Keratinocyte (primary cell): ENCODE results near the gene RPL37A. TPM values are rescaled to one million over a fixed set of nuclear protein-coding genes. Genes with fewer than 3 reads are reported as not detected.

Source experiments
- DNase-seq: peaks from one replicate; pipeline ENCODE4 v3.0.0-alpha.2; 2011; ENCODE audit warnings: low read depth, missing footprints, low spot score
- FAIRE-seq: peaks from 2 replicates; lab custom pipeline; 2011; peaks lifted over from hg19 to GRCh38; lab: Jason Lieb, UNC
- H2AFZ ChIP-seq: 2 replicates; pipeline ENCODE4 v1.6.0; 2012; ENCODE audit warnings: low read length, control low read depth, inconsistent platforms; ENCODE audit not compliant: control insufficient read depth
- H3K27ac ChIP-seq: 2 replicates; pipeline ENCODE4 v1.5.1; 2011; ENCODE audit warnings: low read length; ENCODE audit not compliant: control insufficient read depth, insufficient read depth
- H3K27me3 ChIP-seq: 3 replicates; pipeline ENCODE4 v1.6.0; 2011; ENCODE audit warnings: low read length; ENCODE audit not compliant: control insufficient read depth, insufficient read depth; ENCODE audit errors: extremely low read depth
- H3K36me3 ChIP-seq, 2 experiments: 2 replicates in 1 of 2; 3 replicates in 1 of 2; pipeline ENCODE4 v1.5.1; 2011; ENCODE audit warnings: low read length in 2 of 2, mild to moderate bottlenecking in 1 of 2; ENCODE audit not compliant: control insufficient read depth in 2 of 2, insufficient read depth in 2 of 2; ENCODE audit errors: extremely low read depth in 1 of 2
- H3K4me1 ChIP-seq: 3 replicates; pipeline ENCODE4 v1.5.1; 2011; ENCODE audit warnings: low read length; ENCODE audit not compliant: control insufficient read depth, insufficient read depth; ENCODE audit errors: extremely low read depth
- H3K4me2 ChIP-seq: 3 replicates; pipeline ENCODE4 v1.6.0; 2011; ENCODE audit warnings: low read depth, low read length; ENCODE audit not compliant: control insufficient read depth, insufficient read depth; ENCODE audit errors: extremely low read depth
- H3K4me3 ChIP-seq, 3 experiments: fragments of 200-600 bp in 1 of 3; sonication (generic) in 1 of 3; 2 replicates in 2 of 3; 3 replicates in 1 of 3; pipeline ENCODE4 v1.5.1; 2011 to 2016; ENCODE audit warnings: low read length in 3 of 3, mild to moderate bottlenecking in 3 of 3, control low read depth in 2 of 3, inconsistent platforms in 1 of 3, low read depth in 1 of 3, mixed read lengths in 1 of 3, mixed run types in 1 of 3, moderate library complexity in 1 of 3; ENCODE audit not compliant: control insufficient read depth in 2 of 3, insufficient read depth in 2 of 3; ENCODE audit errors: extremely low read depth in 1 of 3
- H3K79me2 ChIP-seq: 2 replicates; pipeline ENCODE4 v1.6.0; 2012; ENCODE audit warnings: low read length; ENCODE audit not compliant: control insufficient read depth, insufficient read depth
- H3K9ac ChIP-seq: 3 replicates; pipeline ENCODE4 v1.6.0; 2011; ENCODE audit warnings: low read length; ENCODE audit not compliant: control insufficient read depth, insufficient read depth; ENCODE audit errors: extremely low read depth
- H3K9me1 ChIP-seq: 3 replicates; pipeline ENCODE4 v1.6.0; 2011; ENCODE audit warnings: low read length; ENCODE audit not compliant: control insufficient read depth, insufficient read depth; ENCODE audit errors: extremely low read depth
- H3K9me3 ChIP-seq: 2 replicates; pipeline ENCODE4 v1.5.1; 2012; ENCODE audit warnings: low read depth, low read length; ENCODE audit not compliant: control insufficient read depth
- H4K20me1 ChIP-seq: 3 replicates; pipeline ENCODE4 v1.6.0; 2011; ENCODE audit warnings: low read length; ENCODE audit not compliant: control insufficient read depth, insufficient read depth; ENCODE audit errors: extremely low read depth
- EZH2 ChIP-seq: IDR thresholded peaks from one replicate; pipeline ENCODE4 v1.6.1; 2012; ENCODE audit warnings: inconsistent platforms, mild to moderate bottlenecking, low read length, moderate library complexity
- dilution Hi-C: fragments of 300-500 bp; cut with MboI; formaldehyde crosslinking; loops from one replicate; pipeline ENCODE4 v1.7.0; 2020; ENCODE audit warnings: low sequenced_read_pairs; ENCODE audit not compliant: extremely low pct_ligation_motif_present
- polyA plus RNA-seq, 5 experiments: library from polyadenylated mRNA; depleted of rRNA in 3 of 5; stranded (reverse) in 3 of 5; stranded (forward) in 1 of 5; unstranded in 1 of 5; fragments of >200 nt; gene quantifications; 1 replicate in 1 of 5; 2 replicates in 3 of 5; 3 replicates in 1 of 5; pipeline versions ENCODE4 v1.2.1 to v1.2.3, GENCODE V29; 2011 to 2012; ENCODE audit warnings: missing spikeins in 2 of 5, low read depth in 1 of 5, low replicate concordance in 1 of 5
- TF ChIP-seq, protein P1 (sequence below), 3 experiments: IDR thresholded peaks in 1 of 3; conservative IDR thresholded peaks in 1 of 3; optimal IDR thresholded peaks in 1 of 3; 2 replicates in 2 of 3; 3 replicates in 1 of 3; pipeline versions ENCODE3 to v1.5.1; 2011; ENCODE audit warnings: low read length in 3 of 3, mild to moderate bottlenecking in 3 of 3, moderate library complexity in 2 of 3, control low read depth in 1 of 3, inconsistent platforms in 1 of 3; ENCODE audit not compliant: insufficient read depth in 2 of 3; ENCODE audit errors: extremely low read depth in 1 of 3

RPL37A gene
- polyA plus RNA-seq, 1 donor (not counting 4 experiments of a cell fraction or from before 2014, with no cell fraction given) = 4,257 TPM

DNA sequence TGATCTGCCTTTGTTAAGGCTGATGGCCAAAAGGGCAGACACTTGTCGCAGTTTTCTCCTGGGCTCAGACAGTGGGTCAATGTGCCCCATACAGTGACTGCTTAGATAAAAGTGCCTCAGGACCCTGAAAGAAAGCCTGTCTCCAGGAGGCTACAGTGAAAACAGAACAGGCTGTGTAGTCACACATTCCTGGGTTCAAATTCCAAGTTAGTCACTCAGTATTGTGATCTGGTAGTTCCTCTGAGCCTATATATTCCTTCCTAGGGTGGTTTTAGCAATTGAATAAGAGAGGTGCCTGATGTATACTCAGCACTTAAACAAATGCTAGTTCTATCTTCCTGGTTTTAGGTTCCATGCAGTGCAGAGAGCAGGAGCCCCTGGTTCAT, 54.4 kb downstream of the RPL37A start:
- no peaks in the 10 kb centered on the region for H4K20me1 ChIP-seq
- H3K4me1 ChIP-seq = peaks cover 43% of the 10 kb centered on the region
- no peaks in the 10 kb centered on the region for H3K79me2 ChIP-seq
- no peak for TF ChIP-seq EZH2
- TF ChIP-seq, protein P1, sequence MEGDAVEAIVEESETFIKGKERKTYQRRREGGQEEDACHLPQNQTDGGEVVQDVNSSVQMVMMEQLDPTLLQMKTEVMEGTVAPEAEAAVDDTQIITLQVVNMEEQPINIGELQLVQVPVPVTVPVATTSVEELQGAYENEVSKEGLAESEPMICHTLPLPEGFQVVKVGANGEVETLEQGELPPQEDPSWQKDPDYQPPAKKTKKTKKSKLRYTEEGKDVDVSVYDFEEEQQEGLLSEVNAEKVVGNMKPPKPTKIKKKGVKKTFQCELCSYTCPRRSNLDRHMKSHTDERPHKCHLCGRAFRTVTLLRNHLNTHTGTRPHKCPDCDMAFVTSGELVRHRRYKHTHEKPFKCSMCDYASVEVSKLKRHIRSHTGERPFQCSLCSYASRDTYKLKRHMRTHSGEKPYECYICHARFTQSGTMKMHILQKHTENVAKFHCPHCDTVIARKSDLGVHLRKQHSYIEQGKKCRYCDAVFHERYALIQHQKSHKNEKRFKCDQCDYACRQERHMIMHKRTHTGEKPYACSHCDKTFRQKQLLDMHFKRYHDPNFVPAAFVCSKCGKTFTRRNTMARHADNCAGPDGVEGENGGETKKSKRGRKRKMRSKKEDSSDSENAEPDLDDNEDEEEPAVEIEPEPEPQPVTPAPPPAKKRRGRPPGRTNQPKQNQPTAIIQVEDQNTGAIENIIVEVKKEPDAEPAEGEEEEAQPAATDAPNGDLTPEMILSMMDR (optimal IDR thresholded peaks at IDR 0.05 in 1 of 3, IDR thresholded peaks at IDR 0.05 in 1 of 3, conservative IDR thresholded peaks at IDR 0.05 in 1 of 3; ENCODE audit: extremely low read depth in 1 of 3, insufficient read depth in 2 of 3, low read length in 3 of 3) = no peak
- no peak overlapping the region for H3K4me3 ChIP-seq
- H2AFZ ChIP-seq = no peak overlapping the region
- H3K27ac ChIP-seq = peak overlapping the region; percentile 42
- no peaks in the 10 kb centered on the region for H3K9me3 ChIP-seq
- dilution Hi-C loops = no loop called here
- DNase-seq (no peak), FAIRE-seq (peak; percentile 67)
- no peak overlapping the region for H3K4me2 ChIP-seq
- no peaks in the 10 kb centered on the region for H3K9me1 ChIP-seq
- H3K27me3 ChIP-seq = no peaks in the 10 kb centered on the region
- H3K36me3 ChIP-seq = no peaks in the 10 kb centered on the region
- no peak overlapping the region for H3K9ac ChIP-seq

Other genes with a start within 250 kb of the RPL37A start
- 2.4 to 9.2 TPM (median 5.3 TPM) in 3 replicates for gene MARCHF4, start 126.4 kb upstream of the RPL37A start, polyA plus RNA-seq
- gene SMARCAL1, start 86.4 kb upstream of the RPL37A start, polyA plus RNA-seq = 25.8 to 32.2 TPM (median 26.3 TPM) in 3 replicates
- gene IGFBP2, start 134.6 kb downstream of the RPL37A start, polyA plus RNA-seq = 3.9 to 47.0 TPM (median 10.2 TPM) in 3 replicates
- 0.15 to 3.2 TPM (median 1.1 TPM) in 3 replicates for gene IGFBP5, start 196.7 kb downstream of the RPL37A start, polyA plus RNA-seq